Measurements from ENCODE around the gene APOA4.

- TF ChIP-seq EZH2phosphoT487 (IDR thresholded peaks at IDR 0.05), result no peak
- no peak for TF ChIP-seq CTCF (IDR thresholded peaks at IDR 0.05)
These were observed 3.8 kb upstream of the APOA4 start for GRCh38 chr11:116826751-116827431.
